NCI-H146 treated with DMSO at 0.1 percent for 48 hours (cell line): ENCODE results near the gene SAMHD1.
"Not testable (repeated sequence)": the region's sequence is repeated elsewhere in the genome, so short reads cannot be mapped to it uniquely, and the experiment has no call there.

Source experiments
- DNase-seq: peaks from one replicate; lab custom pipeline; 2025; ENCODE audit not compliant: unreplicated experiment; lab: John Stamatoyannopoulos, UW

The SAMHD1 gene

DNA sequence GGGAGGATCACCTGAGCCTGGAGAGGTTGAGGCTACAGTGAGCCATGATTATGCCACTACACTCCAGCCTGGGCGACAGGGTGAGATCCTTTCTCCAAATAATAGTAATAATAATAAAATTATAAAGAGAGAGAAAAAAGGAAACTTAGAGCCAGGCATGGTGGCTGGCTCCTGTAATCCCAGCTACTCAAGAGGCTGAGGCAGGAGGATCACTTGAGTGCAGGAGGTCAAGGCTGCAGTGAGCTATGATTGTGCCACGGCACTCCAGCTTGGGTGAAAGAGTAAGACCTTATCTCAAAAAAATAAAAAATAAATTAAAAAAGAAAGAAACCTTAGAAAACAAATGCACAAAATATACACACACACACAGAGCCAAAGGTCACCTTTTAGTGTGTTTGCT lies 5.2 kb upstream of the SAMHD1 start:
- no peak for DNase-seq

- no peak for DNase-seq
These were observed 4.5 kb upstream of the SAMHD1 start for GRCh38 chr20:36956016-36956415.

- no peak for DNase-seq
These were observed 651 bp upstream of the SAMHD1 start for GRCh38 chr20:36951979-36952738.

- DNase-seq = no peak
These were observed 902 bp downstream of the SAMHD1 start for GRCh38 chr20:36950414-36951197.

DNA sequence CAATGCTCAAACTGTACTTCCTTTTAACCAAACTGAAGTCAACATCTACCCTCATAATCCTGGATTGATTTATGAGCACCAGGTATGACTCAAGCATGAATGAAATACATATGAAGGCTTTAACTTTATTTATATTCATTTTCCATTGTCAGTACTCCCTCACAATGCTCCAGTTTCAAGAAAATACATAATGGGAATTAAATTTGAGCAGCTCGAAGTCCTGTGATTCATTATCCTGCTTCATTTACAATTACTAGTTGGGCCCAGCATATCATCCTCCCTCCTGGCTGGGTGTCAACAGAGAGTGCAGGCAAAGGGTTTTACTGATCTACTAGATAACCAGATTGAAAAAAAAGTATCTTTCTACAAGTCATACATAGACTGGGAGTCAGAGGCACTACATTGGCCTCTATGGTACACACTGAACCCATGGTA lies 10.1 kb downstream of the SAMHD1 start:
- DNase-seq = no peak

GRCh38 chr20:36937402-36937770 lies 14.1 kb downstream of the SAMHD1 start:
- DNase-seq = no peak

GRCh38 chr20:36936761-36937401 lies 14.6 kb downstream of the SAMHD1 start:
- DNase-seq = not testable (repeated sequence)

DNA sequence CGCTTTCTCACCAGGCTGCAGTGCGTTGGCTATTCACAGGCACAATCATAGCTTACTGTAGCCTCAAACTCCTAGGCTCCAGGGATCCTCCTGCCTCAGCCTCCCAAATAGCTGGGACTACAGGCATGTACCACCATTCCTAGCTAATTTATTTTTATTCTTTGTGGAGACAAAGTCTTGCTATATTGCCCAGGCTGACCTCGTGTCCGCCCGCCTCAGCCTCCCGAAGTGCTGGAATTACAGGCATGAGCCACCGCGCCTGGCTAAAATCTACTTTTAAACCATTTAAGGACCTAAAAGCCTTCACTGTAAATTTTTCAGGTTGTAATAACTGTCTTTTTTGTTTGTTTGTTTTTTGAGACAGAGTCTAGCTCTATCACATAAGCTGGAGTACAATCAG lies 15.2 kb downstream of the SAMHD1 start:
- no peak for DNase-seq

- DNase-seq = not testable (repeated sequence)
These were observed 17.9 kb downstream of the SAMHD1 start for GRCh38 chr20:36933571-36933970.

DNA sequence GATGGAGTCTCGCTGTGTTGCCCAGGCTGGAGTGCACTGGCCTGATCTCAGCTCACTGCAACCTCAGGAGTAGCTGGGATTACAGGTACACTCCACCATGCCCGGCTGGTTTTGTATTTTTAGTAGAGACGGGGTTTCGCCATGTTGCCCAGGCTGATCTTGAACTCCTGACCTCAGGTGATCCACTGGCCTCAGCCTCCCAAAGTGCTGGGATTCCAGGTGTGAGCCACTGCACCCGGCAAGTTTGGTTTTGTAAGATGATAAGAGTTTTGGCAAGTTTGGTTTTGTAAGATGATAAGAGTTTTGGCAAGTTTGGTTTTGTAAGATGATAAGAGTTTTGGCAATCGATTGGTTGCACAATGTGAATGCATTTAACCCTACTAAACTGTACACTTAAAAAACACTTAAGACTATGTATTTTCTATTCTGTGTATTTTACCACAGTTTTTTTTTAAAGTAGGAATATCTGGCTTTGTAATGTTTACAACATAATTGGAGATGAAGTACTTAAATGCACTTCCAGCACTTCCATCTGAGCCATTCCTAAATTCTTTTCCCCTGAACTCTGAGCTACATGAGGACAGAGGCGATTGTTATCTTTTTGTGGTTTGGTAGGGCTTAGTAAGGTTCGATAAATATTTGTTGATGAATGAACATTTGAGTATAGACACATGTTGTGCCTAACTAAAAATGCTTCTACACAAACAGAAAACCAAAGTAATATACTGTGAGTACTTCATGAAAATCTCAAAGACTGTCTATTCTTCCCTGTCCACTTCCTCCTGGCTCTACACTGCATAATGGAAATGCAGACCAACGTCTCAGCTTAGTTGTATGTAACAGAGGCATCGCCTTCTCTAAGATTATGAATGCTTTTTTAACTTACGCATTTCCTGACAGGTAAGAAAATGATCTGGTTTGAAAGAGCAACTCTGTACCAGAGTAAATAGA lies 18.8 kb downstream of the SAMHD1 start:
- DNase-seq = no peak

DNA sequence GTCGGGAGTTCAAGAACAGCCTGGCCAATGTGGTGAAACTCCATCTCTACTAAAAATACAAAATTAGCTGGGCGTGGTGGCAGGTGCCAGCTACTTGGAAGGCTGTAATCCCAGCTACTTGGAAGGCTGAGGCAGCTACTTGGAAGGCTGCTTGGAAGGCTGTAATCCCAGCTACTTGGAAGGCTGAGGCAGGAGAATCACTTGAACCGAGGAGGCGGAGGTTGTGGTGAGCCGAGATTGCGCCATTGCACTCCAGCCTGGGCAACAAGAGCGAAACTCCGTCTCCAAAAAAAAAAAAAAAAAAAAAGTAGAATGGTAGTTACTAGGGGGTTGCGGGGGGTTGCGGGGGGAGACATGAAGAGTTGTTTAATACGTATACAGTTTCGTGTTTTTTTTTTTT lies 19.4 kb downstream of the SAMHD1 start:
- not testable (repeated sequence) for DNase-seq

- DNase-seq = no peak
These were observed 21.8 kb downstream of the SAMHD1 start for GRCh38 chr20:36929691-36930090.

DNA sequence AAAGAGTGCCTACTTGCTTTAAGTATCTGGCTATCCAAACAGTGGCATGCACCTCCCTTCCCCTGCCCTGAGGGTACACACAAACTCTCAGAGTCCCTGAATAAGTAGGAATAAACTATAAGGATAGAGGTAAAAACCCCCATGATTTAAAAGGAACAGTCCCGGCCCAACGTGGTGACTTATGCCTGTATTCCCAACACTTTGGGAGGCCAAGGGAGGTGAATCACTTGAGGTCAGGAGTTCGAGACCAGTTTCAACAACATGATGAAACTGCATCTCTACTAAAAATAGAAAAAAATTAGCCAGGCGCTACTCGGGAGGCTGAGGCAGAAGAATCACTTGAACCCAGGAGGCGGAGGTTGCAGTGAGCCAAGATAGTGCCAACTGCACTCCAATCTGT lies 22.2 kb downstream of the SAMHD1 start:
- DNase-seq = no peak

GRCh38 chr20:36927704-36928103 lies 23.8 kb downstream of the SAMHD1 start:
- no peak for DNase-seq

DNA sequence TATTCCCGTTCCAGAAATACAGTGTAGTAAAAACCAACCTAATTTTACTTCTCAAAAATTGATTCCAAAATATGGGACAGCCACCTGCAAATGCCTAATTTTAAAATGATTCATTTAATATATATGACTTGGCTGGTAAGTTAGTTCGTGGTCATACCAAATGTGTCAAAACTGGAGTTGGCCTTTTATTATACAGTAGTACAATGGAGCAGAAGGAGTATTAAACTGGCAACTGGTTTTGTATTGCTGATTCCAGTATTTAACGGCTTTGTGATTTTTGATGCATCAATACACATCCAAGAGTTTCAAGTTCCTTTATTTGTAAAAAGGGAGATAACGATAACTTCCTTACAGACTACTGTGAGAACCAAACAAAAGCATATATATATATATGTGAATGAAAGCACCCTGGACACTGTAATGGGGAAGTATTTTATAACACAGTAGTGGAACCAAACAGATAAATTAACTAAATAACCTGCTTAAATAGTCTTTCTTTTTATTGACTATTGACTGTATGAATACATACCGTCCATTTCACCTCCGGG lies 24.8 kb downstream of the SAMHD1 start:
- no peak for DNase-seq

DNA sequence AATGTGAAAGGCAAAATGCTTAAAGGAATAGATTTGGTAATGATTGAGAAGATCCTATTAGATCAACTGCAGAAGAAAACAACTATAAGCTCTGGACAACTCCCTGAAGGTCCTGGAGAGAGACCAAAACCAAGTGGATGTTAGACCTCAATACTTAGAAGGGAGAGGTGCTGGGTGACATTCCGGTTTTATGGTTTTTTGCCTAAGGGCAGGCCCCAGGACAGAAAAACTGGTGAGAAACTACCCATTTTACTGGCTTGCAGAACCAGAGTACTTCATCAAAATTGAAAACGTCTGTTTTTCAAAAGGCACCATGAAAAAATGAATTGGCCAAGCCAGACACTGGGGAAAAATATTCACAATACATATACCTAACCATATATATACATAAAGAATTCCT lies 26.3 kb downstream of the SAMHD1 start:
- DNase-seq = no peak

- DNase-seq = no peak
These were observed 27.1 kb downstream of the SAMHD1 start for GRCh38 chr20:36924167-36925045.

- DNase-seq = no peak
These were observed 31.2 kb downstream of the SAMHD1 start for GRCh38 chr20:36920334-36920730.

DNA sequence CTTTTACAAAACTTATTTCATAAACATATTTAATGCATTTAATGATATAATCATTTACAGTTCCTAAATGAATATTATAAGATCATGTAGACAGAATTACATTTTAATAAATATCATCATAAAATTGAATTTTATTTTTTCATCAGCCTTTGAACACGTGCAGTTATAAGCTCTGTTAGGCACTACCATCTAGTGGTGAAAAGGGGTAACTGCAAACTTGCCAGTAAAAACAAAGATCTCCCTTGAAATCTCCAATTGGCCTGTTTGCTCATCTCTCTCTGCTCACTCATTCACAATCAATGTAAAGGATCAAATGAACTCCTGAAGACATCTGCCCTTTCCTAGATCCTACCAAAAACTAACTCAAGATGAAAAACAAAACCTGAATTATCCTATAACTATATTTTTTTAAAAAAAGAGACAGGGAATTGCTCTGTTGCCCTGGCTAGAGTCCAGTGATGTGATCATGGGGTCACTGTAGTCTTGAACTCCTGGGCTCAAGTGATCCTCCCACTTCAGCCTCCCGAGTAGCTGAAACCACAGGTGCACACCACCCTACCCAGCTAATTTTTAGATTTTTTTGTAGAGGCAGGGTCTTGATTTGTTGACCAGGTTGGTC lies 31.7 kb downstream of the SAMHD1 start:
- DNase-seq = peak; percentile 53
